NK-92 (cell line): ENCODE measurements around the gene STOML1.

ENCODE experiments used
- DNase-seq: peaks from one replicate; lab custom pipeline; 2025; ENCODE audit not compliant: unreplicated experiment; lab: John Stamatoyannopoulos, UW

The STOML1 gene

DNA sequence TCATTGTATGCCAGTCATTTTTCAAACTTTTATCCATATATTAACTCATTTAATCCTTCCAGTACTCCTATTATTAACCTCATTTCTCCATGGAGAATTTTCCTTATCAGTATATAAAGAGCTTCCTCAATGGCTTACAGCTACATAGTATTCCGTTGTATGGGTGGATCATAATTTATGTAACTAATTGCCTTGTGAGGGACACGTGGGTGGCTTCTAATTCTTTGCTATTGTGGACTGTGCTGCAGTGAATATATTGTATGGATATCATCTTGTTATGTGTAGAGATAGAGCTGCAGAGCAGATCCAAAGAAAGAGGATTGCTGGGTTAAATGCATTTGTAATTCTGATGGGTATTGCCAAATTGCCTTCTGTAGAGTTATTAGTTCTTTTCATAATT lies 27.6 kb upstream of the STOML1 start:
- no peak for DNase-seq

DNA sequence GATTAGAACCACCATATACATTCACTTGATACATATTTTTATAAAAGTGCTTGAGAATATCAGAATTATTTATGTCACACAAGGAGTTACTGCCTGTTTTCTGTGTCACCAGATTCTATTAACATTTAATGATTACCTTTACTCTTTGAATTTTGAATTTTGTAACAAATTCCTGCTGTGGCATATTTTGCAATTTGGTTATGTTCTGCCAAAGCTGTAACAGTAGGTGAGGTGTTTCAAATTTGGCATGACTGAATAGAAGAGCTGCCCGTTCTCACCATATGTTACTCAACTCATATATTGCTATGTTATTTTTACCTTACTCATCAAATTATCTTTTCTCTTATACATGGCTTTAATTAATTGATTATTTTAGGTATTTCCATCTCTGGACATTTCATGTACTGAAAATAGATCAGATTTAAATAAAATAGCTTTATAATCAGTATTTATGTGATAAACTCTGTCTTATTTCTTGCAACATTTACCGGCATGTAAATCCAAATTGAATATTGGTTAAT lies 21.3 kb upstream of the STOML1 start:
- no peak for DNase-seq

DNA sequence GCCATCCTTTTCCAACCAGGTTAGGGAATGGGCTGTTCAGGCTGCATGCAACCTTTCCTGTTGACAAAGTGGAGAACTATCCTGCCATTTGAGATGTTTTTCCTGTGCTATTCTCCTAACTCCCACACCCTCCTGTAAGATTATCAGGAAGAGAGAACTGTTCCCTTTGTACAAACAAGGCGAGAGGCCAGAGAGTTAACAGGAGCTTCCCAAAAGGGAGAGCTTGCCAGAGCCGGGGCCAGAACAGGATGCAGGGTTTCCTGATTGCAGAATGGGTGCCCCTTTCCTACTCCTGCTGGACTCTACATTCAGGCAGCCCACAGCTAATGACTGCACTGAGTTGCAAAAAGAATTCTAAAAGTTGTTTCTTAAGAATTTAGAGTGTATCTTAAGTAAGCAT lies 19.5 kb upstream of the STOML1 start:
- DNase-seq: no peak

DNA sequence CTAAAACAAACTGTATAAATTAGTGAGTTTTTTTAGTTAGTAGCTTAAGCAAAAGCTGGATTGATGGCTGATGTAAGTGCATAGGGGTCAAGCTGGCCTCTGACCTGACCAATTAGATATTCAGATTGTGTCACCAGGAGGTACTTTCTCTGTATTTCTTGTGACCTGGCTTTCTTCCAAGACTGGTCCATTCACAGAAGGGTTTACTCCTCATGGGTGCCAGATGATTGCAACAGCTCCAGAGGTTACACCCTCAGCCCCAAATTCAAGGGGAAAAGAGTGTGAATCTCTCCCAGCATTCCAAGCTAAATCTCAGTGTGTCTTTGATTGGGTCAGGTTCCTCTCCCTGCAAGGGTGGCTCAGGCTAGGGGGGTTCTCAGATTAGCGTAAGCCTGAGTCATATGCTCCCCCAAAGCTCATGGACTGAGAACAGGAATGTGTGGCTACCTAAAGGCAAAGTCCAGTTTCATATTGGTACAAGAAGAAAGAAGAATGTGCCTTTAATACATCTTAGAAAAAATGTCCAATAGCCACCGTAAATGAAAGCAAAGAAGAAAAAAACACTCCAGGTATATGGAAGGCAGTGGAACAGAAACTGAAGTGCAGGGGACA lies 18.9 kb upstream of the STOML1 start:
- no peak for DNase-seq

DNA sequence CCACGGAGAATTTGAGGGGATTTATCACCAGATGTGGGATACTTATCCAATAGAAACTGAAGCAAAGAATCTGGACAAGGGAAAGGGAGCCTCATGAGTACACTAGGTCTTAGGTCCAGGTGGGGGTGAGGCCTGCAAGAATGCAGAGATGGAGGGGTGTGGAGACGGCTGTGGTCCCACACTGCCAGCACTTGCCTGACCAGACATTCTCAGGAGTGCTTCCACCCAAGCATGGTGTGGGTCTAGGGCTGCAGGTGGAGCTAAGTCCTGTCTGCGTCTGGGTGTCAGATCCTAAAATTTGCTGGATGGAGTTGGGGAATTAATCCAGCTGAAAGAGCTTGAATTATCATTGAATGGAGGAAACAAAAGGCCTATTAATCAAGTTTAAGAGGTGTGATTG lies 16.8 kb upstream of the STOML1 start:
- DNase-seq: no peak

DNA sequence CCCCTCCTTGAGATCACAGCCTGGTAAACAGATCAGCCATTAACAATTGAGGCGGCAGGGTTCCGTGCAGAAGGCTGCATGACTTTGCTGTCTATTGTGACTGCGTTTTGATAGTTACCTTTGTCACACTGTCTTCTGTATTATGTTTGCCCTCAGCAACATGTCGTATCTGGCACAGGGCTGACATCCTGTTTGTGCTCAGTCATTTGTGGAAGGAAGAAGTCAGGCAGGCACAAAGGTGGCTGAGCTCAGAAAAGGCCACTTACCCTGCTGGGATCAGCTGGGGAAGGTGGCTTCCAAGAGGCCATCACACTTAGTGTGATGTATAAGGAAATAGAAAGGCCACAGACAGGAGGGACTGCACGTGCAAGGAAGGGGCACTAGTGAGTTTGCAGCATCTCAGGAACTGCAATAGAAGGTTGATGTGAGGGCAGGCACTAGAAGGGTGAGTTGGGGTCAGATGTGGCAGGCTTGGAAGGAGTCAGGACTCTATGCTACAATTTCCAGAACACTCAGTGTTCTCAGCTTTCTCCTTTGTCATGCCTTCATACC lies 15.8 kb upstream of the STOML1 start:
- no peak for DNase-seq

DNA sequence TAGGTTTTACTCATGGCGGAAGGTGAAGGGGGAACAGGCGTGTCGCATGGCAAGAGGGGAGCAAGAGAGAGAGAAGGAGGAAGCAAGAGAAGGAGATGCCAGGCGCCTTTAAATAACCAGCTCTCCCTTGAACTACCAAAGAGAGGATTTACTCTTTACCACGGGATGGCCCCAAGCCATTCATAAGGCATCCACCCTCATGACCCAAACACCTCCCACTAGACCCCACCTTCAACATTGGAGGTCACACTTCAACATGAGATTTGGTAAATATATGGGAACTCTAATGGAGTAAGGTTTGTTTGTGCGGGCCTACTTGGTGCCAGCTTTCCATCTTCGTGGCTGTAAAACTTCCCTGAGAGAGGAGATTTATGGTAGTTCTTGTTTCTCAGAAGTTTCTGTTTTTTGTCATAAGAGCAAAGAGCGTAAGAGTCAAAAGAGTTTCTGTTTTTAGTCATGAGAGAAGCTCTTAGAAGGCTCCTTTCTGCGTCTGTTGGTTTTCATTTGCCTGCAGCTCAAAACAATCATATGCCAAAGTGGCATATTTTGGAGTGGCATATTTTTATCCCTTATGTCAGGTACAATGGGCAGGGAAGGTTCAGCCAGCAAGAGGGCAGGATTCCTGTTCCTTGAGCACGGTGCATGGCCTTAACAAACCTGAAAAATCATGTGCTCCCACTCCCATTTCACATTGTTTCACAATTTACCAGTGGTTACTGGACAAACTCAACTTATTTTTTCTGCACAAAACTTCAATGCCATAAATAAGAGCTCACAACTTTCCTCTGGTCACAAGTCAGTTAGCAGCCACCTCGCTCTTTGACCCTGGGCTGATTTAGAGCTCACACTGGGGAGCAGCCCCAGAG lies 14.9 kb upstream of the STOML1 start:
- no peak for DNase-seq

DNA sequence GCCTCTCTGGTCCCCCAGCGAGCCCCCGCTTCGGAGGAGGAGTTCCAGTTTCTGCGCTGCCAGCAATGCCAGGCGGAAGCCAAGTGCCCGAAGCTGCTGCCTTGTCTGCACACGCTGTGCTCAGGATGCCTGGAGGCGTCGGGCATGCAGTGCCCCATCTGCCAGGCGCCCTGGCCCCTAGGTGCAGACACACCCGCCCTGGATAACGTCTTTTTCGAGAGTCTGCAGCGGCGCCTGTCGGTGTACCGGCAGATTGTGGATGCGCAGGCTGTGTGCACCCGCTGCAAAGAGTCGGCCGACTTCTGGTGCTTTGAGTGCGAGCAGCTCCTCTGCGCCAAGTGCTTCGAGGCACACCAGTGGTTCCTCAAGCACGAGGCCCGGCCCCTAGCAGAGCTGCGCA lies 5.9 kb upstream of the STOML1 start:
- no peak for DNase-seq

DNA sequence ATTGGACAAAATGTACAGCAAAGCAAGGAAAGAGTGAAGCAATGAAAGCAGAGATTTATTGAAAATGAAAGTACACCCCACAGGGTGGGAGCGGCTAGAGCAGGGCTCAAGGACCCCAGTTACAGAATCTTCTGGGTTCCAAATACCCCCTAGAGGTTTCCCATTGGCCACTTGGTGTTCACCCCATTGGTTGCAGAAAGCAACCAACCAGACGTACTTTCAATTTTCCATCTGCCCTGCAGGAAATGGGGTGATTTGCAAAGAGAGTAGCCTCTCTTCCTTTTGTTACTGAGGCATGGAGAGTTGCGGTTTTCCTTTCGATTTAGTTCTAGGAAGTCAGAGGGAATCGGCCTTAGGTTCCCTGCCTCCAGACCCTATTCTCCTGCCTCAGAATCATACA lies 4.8 kb upstream of the STOML1 start:
- no peak for DNase-seq

DNA sequence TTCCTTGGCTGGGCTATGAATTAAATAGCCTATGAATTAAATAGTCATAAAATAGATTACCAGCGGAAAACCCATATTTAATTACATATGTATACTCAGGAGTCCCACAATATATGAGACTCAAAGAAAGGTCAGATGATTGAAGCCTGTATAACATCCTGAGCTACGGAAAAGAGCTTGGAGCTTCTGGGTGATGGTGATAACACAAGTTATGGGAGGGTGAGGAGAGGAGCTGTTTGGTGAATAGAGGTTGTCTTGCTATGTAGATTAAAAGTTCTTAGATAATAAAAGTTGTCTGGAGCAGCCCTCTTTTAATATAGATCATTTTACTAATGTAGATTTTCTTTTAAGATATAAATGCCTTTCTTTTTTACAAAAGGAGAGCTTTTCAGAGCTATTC lies 4.2 kb upstream of the STOML1 start:
- no peak for DNase-seq

DNA sequence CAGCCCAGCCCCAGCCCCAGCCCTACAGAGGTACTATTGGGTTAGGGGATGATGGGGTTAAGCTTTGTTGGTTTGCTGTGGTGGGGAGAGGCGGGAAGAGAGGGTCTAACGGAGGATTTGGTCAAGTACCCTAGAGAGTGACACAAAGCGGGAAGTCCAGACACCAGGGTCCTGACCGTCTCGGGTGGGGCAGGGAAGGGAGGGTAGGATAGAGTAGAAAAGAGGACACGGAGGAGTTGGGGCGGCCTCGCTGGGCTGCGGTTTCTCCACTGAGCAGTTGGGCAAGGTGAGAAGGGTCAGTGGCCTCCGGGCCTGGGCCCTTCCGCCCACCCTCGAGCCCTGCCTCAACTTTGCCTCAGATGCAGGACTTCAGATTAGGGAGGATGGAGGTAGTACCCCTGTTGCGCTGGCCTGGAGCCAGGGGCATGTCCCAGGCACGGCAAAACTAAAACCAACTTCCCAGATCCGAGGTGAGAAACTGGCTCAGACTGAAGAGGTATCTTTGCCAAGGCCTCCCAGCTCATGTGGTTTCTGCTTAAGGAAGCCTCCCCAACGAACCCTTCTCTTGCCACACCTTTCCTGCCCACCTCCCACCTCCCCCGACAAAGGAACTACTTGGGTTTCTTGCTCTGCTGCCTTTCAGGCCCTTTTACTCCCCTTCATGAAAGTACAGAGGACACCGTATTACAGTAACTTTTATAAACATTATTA lies 3.0 kb upstream of the STOML1 start:
- no peak for DNase-seq

DNA sequence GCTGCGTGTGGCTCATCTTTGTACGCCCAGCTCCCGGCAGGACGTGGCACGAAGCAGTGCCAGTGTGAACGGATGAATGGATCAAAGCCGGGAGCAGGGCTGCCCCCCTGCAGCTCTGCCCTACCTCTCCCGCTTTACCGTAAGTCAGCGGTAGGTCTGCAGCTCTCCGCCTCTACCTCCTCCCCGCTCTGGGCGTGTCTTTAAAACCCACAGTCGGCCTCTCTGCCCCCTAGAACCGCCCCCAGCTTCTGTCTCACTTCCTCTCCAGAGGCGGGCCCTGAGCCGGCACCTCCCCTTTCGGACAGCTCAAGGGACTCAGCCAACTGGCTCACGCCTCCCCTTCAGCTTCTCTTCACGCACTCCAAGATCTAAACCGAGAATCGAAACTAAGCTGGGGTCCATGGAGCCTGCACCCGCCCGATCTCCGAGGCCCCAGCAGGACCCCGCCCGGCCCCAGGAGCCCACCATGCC lies 2.4 kb upstream of the STOML1 start, which contains the start of gene PML:
TSS of gene PML (plus strand) at position 304 of the 471 bp plus-strand sequence. CDS start at position 401, 97 bp downstream.
- DNase-seq: peak; percentile 47

DNA sequence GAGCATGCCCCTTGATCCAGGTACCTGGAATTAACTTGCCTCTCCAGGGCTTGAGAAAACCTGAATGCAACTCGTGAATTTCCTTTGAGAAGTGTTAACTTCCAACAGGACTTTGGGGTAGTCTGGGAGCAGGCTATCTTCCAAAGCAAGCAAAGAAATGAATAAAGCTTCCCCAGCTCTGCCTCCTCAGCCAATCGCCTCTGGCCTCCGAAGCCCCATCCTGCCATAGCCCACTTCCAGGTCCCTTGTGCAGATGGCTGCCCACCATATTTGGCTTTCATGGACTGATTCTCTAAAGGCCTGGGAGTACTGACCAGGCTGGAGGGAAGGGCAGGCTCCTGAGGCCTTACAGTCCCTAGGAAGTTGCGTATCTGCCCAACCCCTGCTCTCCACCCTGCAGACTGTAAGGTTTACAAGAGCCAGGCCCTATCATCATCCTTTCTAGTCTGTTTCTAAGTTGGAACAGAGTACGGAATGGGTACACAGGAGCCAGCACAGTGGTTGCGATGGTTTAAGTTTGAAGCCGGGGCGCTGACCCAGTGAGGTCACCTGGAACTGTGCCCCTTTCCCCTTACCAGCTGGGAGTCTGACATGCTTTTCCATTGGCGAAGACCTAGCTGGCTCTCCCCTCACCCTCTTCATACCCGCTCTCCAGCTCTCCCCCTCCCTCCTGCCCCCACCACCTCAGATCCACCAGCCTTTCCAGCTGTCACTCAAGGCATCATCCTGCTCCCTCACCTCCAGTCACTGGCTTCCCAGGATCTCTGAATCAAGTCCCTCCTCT lies 1.3 kb upstream of the STOML1 start:
- DNase-seq: no peak

DNA sequence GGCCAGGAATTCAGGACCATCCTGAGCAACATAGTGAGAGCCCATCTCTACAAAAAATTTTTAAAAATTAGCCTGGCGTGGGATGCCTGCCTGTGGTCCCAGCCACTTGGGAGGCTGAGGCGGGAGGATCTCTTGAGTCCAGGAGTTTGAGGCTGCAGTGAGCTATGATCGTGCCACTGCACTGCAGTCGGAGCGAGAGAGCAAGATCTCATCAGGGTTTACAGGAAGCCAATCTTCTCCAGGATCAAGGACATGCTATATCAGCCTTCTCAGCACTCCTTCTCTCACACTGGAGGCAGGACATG lies 451 bp upstream of the STOML1 start:
- no peak for DNase-seq

DNA sequence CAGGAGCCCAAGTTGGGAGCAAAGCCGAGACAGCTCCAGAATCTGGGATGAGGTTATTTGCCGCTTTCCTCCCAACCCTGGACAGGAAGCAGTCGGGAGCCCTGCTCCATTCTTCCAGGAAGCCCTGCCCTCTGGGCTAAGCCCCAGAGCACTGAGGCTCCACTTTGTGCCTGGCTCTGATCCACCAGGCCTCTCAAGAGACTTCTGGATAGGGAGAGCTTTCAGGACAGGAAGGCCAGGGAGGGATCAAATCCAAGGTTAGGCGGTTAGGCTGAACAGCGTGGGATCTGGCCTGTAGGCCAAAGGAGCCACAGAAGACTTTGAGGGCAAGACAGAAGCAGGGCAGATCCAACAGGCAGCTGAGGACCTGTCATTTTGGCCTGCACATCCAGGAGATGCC lies 835 bp downstream of the STOML1 start:
- no peak for DNase-seq

DNA sequence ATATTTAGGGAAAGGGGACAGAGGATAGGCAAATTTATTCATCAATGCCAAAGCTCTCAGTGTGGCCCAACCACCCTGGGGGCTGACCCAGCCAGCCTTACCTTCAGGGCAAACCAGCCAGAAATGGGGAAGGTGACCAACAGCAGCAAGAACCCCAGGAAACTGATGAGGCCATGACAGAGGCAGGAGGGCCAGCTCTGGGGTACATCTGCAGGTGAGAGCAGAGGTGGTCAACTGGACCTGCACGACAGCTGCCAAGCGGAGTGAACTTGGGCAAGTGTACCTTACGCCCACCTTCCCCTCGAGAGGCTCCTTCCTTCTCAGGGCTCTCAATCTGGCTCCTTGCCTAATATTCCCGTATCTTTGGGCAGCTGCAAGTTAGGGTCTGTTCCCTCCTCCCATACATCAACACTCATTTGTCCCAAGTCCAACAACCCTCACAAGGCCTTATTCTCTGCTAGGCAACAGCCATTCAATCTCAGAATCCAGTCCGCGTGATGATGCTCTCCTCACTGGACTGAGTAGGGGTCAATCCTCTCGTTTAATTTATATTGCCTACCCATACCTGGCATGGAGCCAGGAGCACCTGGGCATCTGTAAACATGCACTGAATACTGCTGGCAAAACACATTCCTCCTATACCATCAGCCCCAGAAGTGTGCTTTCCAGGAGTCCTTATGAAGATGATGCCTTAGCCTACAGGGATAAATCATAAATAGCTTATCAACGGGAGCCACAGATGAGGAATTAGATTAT lies 1.7 kb downstream of the STOML1 start:
- DNase-seq: no peak

DNA sequence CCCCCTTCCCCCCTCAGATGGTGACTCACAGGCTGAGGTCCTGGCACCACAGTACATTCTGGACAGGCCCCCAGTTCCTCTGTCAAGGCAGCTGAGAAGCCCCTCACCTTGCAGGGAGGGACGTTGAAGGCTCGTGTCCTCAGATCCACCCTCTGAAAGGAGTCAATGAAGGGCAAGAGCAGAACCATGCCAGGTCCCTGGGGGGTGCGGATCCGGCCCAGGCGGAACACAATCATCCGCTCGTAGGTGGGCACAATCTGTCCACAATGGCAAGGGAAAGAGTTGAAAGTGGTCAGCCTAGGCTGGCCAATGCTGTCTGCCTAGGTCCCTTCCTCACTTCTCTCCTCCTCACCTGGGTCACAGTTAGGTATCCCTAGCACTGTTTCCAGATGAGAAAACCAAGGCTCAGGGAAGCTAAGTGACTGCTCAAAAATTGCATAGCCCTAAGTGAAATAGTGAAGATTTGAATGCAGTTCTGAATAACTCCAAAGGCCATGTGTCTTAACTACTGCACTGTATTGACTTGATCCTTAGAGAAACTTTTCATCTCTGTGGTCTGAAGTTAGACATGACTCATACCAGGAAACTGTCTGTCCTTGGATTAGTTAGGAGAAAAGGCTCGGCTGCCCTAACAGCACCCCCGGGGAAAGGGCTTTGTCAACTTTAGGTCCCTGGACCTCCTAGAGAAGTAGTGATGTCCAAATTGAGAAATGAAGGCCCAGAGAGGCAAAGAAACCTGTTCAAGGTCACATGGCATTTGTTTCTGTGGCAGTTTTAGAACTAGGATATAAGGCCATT lies 2.9 kb downstream of the STOML1 start:
- DNase-seq: no peak

DNA sequence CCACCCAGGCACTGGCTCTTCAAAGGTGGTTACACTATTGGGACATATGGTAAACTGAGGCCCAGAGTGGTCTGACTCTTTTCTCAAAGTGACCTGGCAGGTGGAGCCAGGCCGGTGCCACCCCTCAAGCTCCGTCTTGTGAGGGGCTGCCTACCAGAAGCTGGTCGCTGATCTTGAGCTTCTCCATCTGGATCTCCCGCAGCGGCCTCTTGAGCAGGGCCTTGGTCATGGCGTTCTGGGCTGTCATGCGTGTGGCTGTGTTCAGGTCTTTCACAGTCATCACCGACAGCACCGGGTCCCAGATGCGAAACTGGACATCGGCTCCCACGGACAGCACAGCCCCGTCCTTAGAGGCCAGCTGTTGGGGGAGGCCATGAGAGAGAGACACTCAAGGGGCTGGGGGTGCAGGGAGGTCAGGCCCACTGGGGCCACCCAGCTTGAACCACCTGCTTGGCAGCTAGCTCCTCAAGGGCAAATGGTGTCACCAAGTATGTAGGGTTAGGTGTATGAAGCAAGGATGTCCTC lies 3.6 kb downstream of the STOML1 start:
- no peak for DNase-seq
